K562 (cell line): ENCODE data around the gene ATAD3C. TPM values are rescaled to one million over a fixed set of nuclear protein-coding genes. Genes with fewer than 3 reads are reported as not detected.

Source experiments
- ATAC-seq: fragments of 200-7000 bp; cut with Tn5 transposase; 3 replicates; pipeline ENCODE4 v1.9.1; 2020; ENCODE audit warnings: moderate library complexity
- BruUV-seq: library from RNA; stranded (reverse); fragments of 400-500 nt; replicated peaks from 2 replicates; lab custom pipeline; 2021; lab: Mats Ljungman, UMichigan
- CTCF ChIA-PET: fragments of 300-600 bp; formaldehyde crosslinking; extraction: SDS; loops from one replicate; lab custom pipeline; 2021; ENCODE audit warnings: low intra/inter-chr PET ratio; lab: Yijun Ruan, JAX
- POLR2A ChIA-PET: fragments of 300-600, 350-650 bp; sonication (Branson Sonifier 250); formaldehyde crosslinking; extraction: SDS; loops from one replicate; lab custom pipeline; 2021; ENCODE audit warnings: antibody characterized with exemption, inconsistent platforms; lab: Yijun Ruan, JAX
- DNase-seq, 4 experiments: peaks; one replicate each; pipeline versions ENCODE4 v3.0.0 to v3.0.0-alpha.2; 2011 to 2018; ENCODE audit warnings: low spot score in 3 of 4, mixed read lengths in 3 of 4; ENCODE audit errors: extremely low read depth in 1 of 4
- FAIRE-seq: peaks from 2 replicates; lab custom pipeline; 2011; peaks lifted over from hg19 to GRCh38; lab: Jason Lieb, UNC
- H2AFZ ChIP-seq: 2 replicates; pipeline ENCODE4 v1.6.0; 2011; ENCODE audit warnings: low read depth, low read length, control low read depth, inconsistent platforms
- H3K27ac ChIP-seq: fragments of 200-600 bp; 3 replicates; pipeline ENCODE4 v1.8.0; 2011; ENCODE audit warnings: low read depth, mild to moderate bottlenecking, control low read depth, inconsistent platforms, low read length, moderate library complexity, mixed read lengths; ENCODE audit errors: extremely low read depth
- H3K27me3 ChIP-seq, 2 experiments: fragments of 300-600 bp in 1 of 2; 2 replicates in 1 of 2; 3 replicates in 1 of 2; pipeline versions ENCODE4 v1.6.0 to v1.8.0; 2011; ENCODE audit warnings: inconsistent platforms in 2 of 2, low read length in 2 of 2, mild to moderate bottlenecking in 1 of 2, mixed read lengths in 1 of 2, moderate library complexity in 1 of 2; ENCODE audit not compliant: control insufficient read depth in 2 of 2, insufficient read depth in 2 of 2
- H3K36me3 ChIP-seq: fragments of 300-600 bp; 3 replicates; pipeline ENCODE4 v1.8.0; 2011; ENCODE audit warnings: mild to moderate bottlenecking, low read length, inconsistent platforms; ENCODE audit not compliant: control insufficient read depth, insufficient read depth
- H3K4me1 ChIP-seq, 2 experiments: fragments of 200-600 bp in 1 of 2; replicated peaks in 1 of 2; 2 replicates in 1 of 2; 3 replicates in 1 of 2; pipeline versions ENCODE4 v1.5.1 to v1.8.0; 2011; ENCODE audit warnings: inconsistent platforms in 2 of 2, low read length in 2 of 2, mild to moderate bottlenecking in 1 of 2, mixed read lengths in 1 of 2, moderate library complexity in 1 of 2; ENCODE audit not compliant: control insufficient read depth in 2 of 2, insufficient read depth in 2 of 2
- H3K4me2 ChIP-seq: 2 replicates; pipeline ENCODE4 v1.6.1; 2011; ENCODE audit warnings: low read length, control low read depth, inconsistent platforms, mixed read lengths; ENCODE audit not compliant: insufficient read depth
- H3K4me3 ChIP-seq: fragments of 200-600 bp; sonication (generic), shearing (Covaris generic); 2 replicates; pipeline ENCODE4 v1.5.1; 2016; ENCODE audit warnings: control low read depth, inconsistent platforms
- H3K79me2 ChIP-seq: fragments of 200-600 bp; 3 replicates; pipeline ENCODE4 v1.8.0; 2011; ENCODE audit warnings: low read length, inconsistent platforms; ENCODE audit not compliant: control insufficient read depth, insufficient read depth
- H3K9ac ChIP-seq, 2 experiments: 2 replicates each; pipeline versions ENCODE4 v1.6.0 to v1.6.1; 2011; ENCODE audit warnings: low read depth in 2 of 2, low read length in 2 of 2, control low read depth in 1 of 2, inconsistent platforms in 1 of 2, mild to moderate bottlenecking in 1 of 2, mixed read lengths in 1 of 2; ENCODE audit not compliant: insufficient read depth in 1 of 2
- H3K9me1 ChIP-seq: one replicate; pipeline ENCODE4 v1.6.0; 2011; ENCODE audit warnings: inconsistent platforms, mild to moderate bottlenecking, low read length, moderate library complexity; ENCODE audit not compliant: control insufficient read depth, insufficient read depth
- H3K9me3 ChIP-seq: replicated peaks from 2 replicates; pipeline ENCODE4 v1.5.1; 2011; ENCODE audit warnings: low read depth, low read length, inconsistent platforms; ENCODE audit not compliant: control insufficient read depth, insufficient read depth
- H4K20me1 ChIP-seq: replicated peaks from 2 replicates; pipeline ENCODE4 v1.6.1; 2011; ENCODE audit warnings: low read length, inconsistent platforms, mixed read lengths; ENCODE audit not compliant: control insufficient read depth, insufficient read depth
- ESRRB ChIP-seq: fragments of 250-450 bp; sonication (Bioruptor Pico); IDR thresholded peaks from 2 replicates; pipeline ENCODE4 v1.5.0; 2020; ENCODE audit warnings: mild to moderate bottlenecking, moderate library complexity, borderline replicate concordance
- MED1 ChIP-seq: sonication (generic); formaldehyde crosslinking; IDR thresholded peaks from 2 replicates; pipeline ENCODE4 v1.8.1; 2023; ENCODE audit warnings: missing genetic modification reagents, borderline replicate concordance
- SRF ChIP-seq, 2 experiments: fragments of 250-450, 450-650 bp in 1 of 2; sonication (Bioruptor Pico) in 1 of 2; sonication (generic) in 1 of 2; formaldehyde crosslinking; IDR thresholded peaks; 2 replicates each; pipeline versions ENCODE4 v1.5.0 to v1.5.1; 2020 to 2022; ENCODE audit warnings: mild to moderate bottlenecking in 1 of 2, missing genetic modification reagents in 1 of 2
- THRAP3 ChIP-seq: fragments of 450-650 bp; IDR thresholded peaks from 2 replicates; pipeline ENCODE4 v1.6.1; 2016; ENCODE audit warnings: mild to moderate bottlenecking, inconsistent platforms, borderline replicate concordance
- ZBTB43 ChIP-seq: sonication (generic); formaldehyde crosslinking; IDR thresholded peaks from 2 replicates; pipeline ENCODE4 v1.8.0; 2023; ENCODE audit warnings: mild to moderate bottlenecking, missing genetic modification reagents
- WGBS: fragments of 100-300 bp; shearing (Covaris generic); methylation state at CpG from one replicate; pipeline ENCODE4 v1.1.6; 2016; ENCODE audit warnings: low coverage, mixed read lengths; ENCODE audit not compliant: insufficient coverage; ENCODE audit errors: missing lambda C conversion rate; 5-methylcytosine and 5-hydroxymethylcytosine counted together
- in situ Hi-C: fragments of 300-500 bp; cut with MboI; formaldehyde crosslinking; loops from 4 replicates; pipeline ENCODE4 v1.15.0; 2018; ENCODE audit warnings: inconsistent platforms, mixed read lengths
- intact Hi-C: fragments of 100-400 bp; cut with micrococcal nuclease; formaldehyde crosslinking; loops from 2 replicates; pipeline ENCODE4 v1.14.2; 2022
- polyA plus RNA-seq, 8 experiments: library from polyadenylated mRNA; depleted of rRNA in 4 of 8; stranded (reverse) in 5 of 8; unstranded in 3 of 8; fragments of >200 nt; fragmentation: Nextera tagmentation in 2 of 8; fragmentation: Illumina TruSeq in 1 of 8; extraction: Ambion mirVana in 2 of 8; extraction: Trizol in 1 of 8; gene quantifications; 2 replicates each; pipeline versions ENCODE4 v1.2.1 to v1.2.3, GENCODE V29; 2011 to 2014; ENCODE audit warnings: inconsistent platforms in 1 of 8, missing spikeins in 1 of 8
- total RNA-seq, 7 experiments: library from RNA; depleted of rRNA in 6 of 7; stranded (reverse); fragments of >200 nt in 6 of 7; fragmentation: Illumina TruSeq in 2 of 7; extraction: Trizol in 2 of 7; gene quantifications; 2 replicates each; pipeline versions ENCODE4 v1.2.1 to v1.2.3, GENCODE V29; 2011 to 2021; ENCODE audit warnings: low replicate concordance in 1 of 7

The ATAD3C gene
- total and polyA plus RNA-seq, 9 of the 15 experiments (the other 6 are each of a cell fraction or from before 2014, with no cell fraction given) = 0.03 to 0.18 TPM; not detected in 7

DNA sequence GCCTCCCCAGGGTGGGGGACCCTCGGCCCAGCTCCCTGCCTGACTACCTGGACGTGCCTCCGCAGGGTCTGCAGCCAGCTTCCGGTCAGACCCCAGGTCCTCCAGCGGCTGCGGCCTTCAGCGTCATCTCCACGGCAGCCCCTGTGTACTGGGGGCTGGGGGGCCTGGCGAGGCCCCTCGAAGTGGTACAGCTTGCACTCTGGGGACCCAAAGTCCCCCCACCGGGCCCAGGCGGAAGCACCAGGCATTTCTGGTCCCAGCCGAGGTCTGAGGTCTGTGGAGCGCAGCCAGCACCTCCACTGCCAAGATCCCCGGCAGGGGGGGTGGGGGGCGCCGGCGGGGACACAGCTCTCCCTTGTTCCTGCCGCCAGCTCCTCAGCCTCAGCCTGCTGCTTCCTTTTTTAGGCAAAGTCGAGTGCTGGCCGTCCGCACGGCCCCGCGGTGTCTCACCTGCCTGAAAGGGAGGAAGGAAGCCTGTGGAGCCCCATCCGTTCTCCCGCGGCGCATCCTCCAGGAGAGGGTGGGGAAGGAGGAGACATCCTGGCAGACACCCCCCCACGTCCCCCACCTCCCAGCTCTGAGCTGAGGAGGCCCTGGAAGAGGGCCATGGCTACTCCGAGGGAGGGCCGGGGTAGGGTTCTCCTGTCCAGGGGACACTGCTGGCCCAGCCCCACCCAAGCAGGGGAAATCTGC lies 15.2 kb upstream of the ATAD3C start:
- Histone ChIP-seq H3K4me2 (peak overlapping the region; percentile 85; the same call in 1 of the 2 replicates), H3K4me1 (peaks cover 45 to 96% of the 10 kb centered on the region in 2 experiments), H3K27ac (peak overlapping the region; percentile 57; the same call in 1 of the 3 replicates), H3K36me3 (no peaks in the 10 kb centered on the region), H4K20me1 (no peaks in the 10 kb centered on the region)
- peak in 1 of 4 experiments; percentile 33 for DNase-seq
- TF ChIP-seq ESRRB (CRISPR knock-in tag) = no peak
- TF ChIP-seq MED1 (CRISPR knock-in tag) = 0 out of 2 replicates have a peak, but pooled peaks have one; percentile 35
- 0 out of 4 replicates have a peak, but pooled peaks of 1 of the 2 experiments have one; percentile 29 for TF ChIP-seq SRF (CRISPR knock-in tag; IDR thresholded peaks at IDR 0.05)
- no peak for TF ChIP-seq ZBTB43 (CRISPR knock-in tag)
- 0 out of 2 replicates have a peak, but pooled peaks have one; percentile 29 for TF ChIP-seq THRAP3
- TF ChIP-seq, all 486 proteins: peak for 3
- CTCF ChIA-PET = no interaction called here
- in situ Hi-C loops (no loop called here), intact Hi-C loops (no loop called here)
- H3K9me3 ChIP-seq = no peaks in the 10 kb centered on the region
- no peaks in the 10 kb centered on the region for H3K27me3 ChIP-seq
- H3K9ac ChIP-seq = peak overlapping the region; percentile 34 to 90; a peak in 3 of 4 replicates
- 79% methylated on average over 25 of the region's 32 CpGs for WGBS
- H2AFZ ChIP-seq = peak overlapping the region; percentile 60; the same call in 1 of the 2 replicates
- BruUV-seq = no TSS peak
- FAIRE-seq (no peak), ATAC-seq (no peak)
- no peaks in the 10 kb centered on the region for H3K9me1 ChIP-seq
- H3K79me2 ChIP-seq = no peaks in the 10 kb centered on the region; the same call in 2 of the 3 replicates
- no peak overlapping the region for H3K4me3 ChIP-seq
- POLR2A ChIA-PET = interaction anchor here (0.6 to 1.0 kb wide), 3 partner anchors 36 to 59 kb away, joined by 3 to 5 read pairs (median 3); partner anchors contain the start of gene AURKAIP1
